Activated CD8-positive, alpha-beta T cell treated with anti-CD3 and anti-CD28 coated beads for 36 hours (primary cell): Measurements from ENCODE around the gene CMTM7. TPM values are rescaled to one million over a fixed set of nuclear protein-coding genes. Genes with fewer than 3 reads are reported as not detected.

Experiments used
- ATAC-seq: fragments of 200-7000 bp; cut with Tn5 transposase; one replicate; pipeline ENCODE4 v1.10.0; 2021; ENCODE audit warnings: mild to moderate bottlenecking, moderate library complexity
- CTCF ChIA-PET: fragments of 350-600 bp; sonication (Branson Sonifier 250); formaldehyde crosslinking; loops from one replicate; lab custom pipeline; 2021; ENCODE audit warnings: antibody characterized with exemption; lab: Charles Lee
- POLR2A ChIA-PET: fragments of 350-600 bp; sonication (Branson Sonifier 250); formaldehyde crosslinking; loops from one replicate; lab custom pipeline; 2021; ENCODE audit warnings: antibody characterized with exemption; lab: Charles Lee
- DNase-seq: peaks from one replicate; pipeline ENCODE4 v3.0.0-alpha.2; 2020
- H3K27ac Mint-ChIP-seq: one replicate; pipeline ENCODE4 v1.8.0; 2021; ENCODE audit warnings: mild to moderate bottlenecking, mixed read lengths
- H3K27me3 Mint-ChIP-seq: one replicate; pipeline ENCODE4 v1.8.0; 2021; ENCODE audit warnings: mixed read lengths
- H3K36me3 Mint-ChIP-seq: one replicate; pipeline ENCODE4 v1.8.0; 2021; ENCODE audit warnings: low read depth, mixed read lengths
- H3K4me1 Mint-ChIP-seq: one replicate; pipeline ENCODE4 v1.8.0; 2021; ENCODE audit warnings: low read depth, mixed read lengths
- H3K4me3 Mint-ChIP-seq: one replicate; pipeline ENCODE4 v1.8.0; 2021; ENCODE audit warnings: mild to moderate bottlenecking, moderate library complexity, mixed read lengths
- H3K9me3 Mint-ChIP-seq: one replicate; pipeline ENCODE4 v1.8.0; 2021; ENCODE audit warnings: mixed read lengths
- intact Hi-C: fragments of 100-400 bp; cut with micrococcal nuclease; formaldehyde crosslinking; loops from one replicate; pipeline ENCODE4 v1.10.0; 2022
- total RNA-seq, 2 experiments: library from RNA; stranded (reverse); gene quantifications; one replicate each; pipeline ENCODE4 v1.2.3, GENCODE V29; 2021
- TF ChIP-seq, protein P1 (sequence below): fragments of 200-600 bp; IDR thresholded peaks from one replicate; pipeline ENCODE4 v1.8.0; 2022; ENCODE audit warnings: antibody characterized with exemption, mild to moderate bottlenecking

CMTM7 gene
- total RNA-seq, 2 experiments from 2014 or later = 36.1 to 37.2 TPM

DNA sequence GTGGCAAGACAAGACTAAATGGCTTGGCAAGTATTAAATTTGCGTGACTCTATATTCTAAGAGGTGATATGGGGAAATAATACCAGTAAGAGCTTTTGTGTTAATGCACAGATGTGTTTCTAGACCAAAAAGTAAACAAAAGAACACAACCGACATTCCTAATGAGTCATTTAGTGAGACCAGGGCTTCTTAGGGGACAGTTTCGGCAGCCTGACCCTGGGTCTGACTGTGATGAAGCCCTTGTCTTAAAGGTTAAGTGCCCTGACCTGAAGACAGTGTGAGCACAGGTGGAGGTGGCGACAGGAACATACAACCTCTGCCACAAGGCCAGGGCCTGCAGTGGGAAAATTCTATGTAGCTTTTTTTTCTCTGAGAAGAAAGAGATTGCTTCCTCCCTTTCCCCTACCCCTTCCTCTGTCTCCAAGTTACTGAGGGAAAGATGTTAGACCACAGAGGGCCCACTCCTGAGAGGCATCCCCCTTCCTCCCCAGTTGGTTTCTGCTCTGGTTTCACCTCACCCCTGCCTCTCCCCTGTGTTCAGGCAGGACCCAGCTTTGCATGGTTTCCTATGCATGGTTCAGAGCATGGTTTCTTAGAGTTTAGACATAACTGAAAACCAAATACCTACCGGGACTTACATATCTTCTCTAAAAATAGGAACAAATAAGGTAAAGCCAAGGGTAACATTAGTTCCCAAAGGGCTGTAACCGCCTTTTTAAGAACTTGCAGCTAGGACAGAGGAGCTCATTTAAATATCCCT, 24.8 kb upstream of the CMTM7 start:
- CTCF ChIA-PET = interaction anchor here (0.6 to 4.3 kb wide), 2 partner anchors 8 to 270 kb away, joined by 4 to 23 read pairs; no protein-coding TSS in a partner anchor
- ATAC-seq = no peak
- intact Hi-C loops = no loop called here
- DNase-seq = no peak
- H3K4me3 Mint-ChIP-seq = no peak overlapping the region
- H3K27ac Mint-ChIP-seq = no peak overlapping the region
- POLR2A ChIA-PET = no interaction called here
- TF ChIP-seq, protein P1, sequence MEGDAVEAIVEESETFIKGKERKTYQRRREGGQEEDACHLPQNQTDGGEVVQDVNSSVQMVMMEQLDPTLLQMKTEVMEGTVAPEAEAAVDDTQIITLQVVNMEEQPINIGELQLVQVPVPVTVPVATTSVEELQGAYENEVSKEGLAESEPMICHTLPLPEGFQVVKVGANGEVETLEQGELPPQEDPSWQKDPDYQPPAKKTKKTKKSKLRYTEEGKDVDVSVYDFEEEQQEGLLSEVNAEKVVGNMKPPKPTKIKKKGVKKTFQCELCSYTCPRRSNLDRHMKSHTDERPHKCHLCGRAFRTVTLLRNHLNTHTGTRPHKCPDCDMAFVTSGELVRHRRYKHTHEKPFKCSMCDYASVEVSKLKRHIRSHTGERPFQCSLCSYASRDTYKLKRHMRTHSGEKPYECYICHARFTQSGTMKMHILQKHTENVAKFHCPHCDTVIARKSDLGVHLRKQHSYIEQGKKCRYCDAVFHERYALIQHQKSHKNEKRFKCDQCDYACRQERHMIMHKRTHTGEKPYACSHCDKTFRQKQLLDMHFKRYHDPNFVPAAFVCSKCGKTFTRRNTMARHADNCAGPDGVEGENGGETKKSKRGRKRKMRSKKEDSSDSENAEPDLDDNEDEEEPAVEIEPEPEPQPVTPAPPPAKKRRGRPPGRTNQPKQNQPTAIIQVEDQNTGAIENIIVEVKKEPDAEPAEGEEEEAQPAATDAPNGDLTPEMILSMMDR = no peak
- H3K4me1 Mint-ChIP-seq = peaks cover 12% of the 10 kb centered on the region
- H3K36me3 Mint-ChIP-seq = no peaks in the 10 kb centered on the region
- no peaks in the 10 kb centered on the region for H3K27me3 Mint-ChIP-seq
- no peaks in the 10 kb centered on the region for H3K9me3 Mint-ChIP-seq

GRCh38 chr3:32367442-32367841, 24.2 kb upstream of the CMTM7 start:
- Mint-ChIP-seq H3K27me3 (no peaks in the 10 kb centered on the region), H3K4me1 (peaks cover 17% of the 10 kb centered on the region), H3K36me3 (no peaks in the 10 kb centered on the region), H3K27ac (no peak overlapping the region), H3K4me3 (no peak overlapping the region), H3K9me3 (no peaks in the 10 kb centered on the region)
- CTCF ChIA-PET = interaction anchor here (0.6 to 2.0 kb wide), 2 partner anchors 100 to 271 kb away, joined by 4 to 7 read pairs; no protein-coding TSS in a partner anchor
- POLR2A ChIA-PET = no interaction called here
- ATAC-seq = no peak
- no peak for DNase-seq
- intact Hi-C loops = no loop called here
- TF ChIP-seq, protein P1 = no peak

- TF ChIP-seq, protein P1 = no peak
- Mint-ChIP-seq H3K27me3 (no peaks in the 10 kb centered on the region), H3K4me3 (peak overlapping the region; percentile 11), H3K4me1 (peaks cover 24% of the 10 kb centered on the region), H3K9me3 (no peaks in the 10 kb centered on the region), H3K36me3 (no peaks in the 10 kb centered on the region), H3K27ac (peak overlapping the region; percentile 84)
- ChIA-PET POLR2A (interaction anchor here (0.6 to 1.9 kb wide), 8 partner anchors 8 to 173 kb away, joined by 3 to 8 read pairs (median 6); partner anchors contain the start of genes CMTM6 and CMTM7), CTCF (interaction anchor here (1.0 to 10.4 kb wide), 12 partner anchors 11 to 195 kb away, joined by 3 to 149 read pairs (median 4); partner anchors contain the start of gene CMTM7)
- DNase-seq (no peak), ATAC-seq (peak; percentile 56)
- intact Hi-C loops = no loop called here
These were observed 20.0 kb upstream of the CMTM7 start for GRCh38 chr3:32371461-32372212.

- TF ChIP-seq, protein P1 = no peak
These were observed 19.5 kb upstream of the CMTM7 start for GRCh38 chr3:32372213-32372490.

More at GRCh38 chr3:32372213-32372490, 19.5 kb upstream of the CMTM7 start:
- ATAC-seq = peak; percentile 18
- Mint-ChIP-seq H3K36me3 (no peaks in the 10 kb centered on the region), H3K27me3 (no peaks in the 10 kb centered on the region), H3K27ac (peak overlapping the region; percentile 84), H3K4me3 (peak overlapping the region; percentile 11), H3K4me1 (peaks cover 24% of the 10 kb centered on the region), H3K9me3 (no peaks in the 10 kb centered on the region)
- intact Hi-C loops = no loop called here
- ChIA-PET CTCF (interaction anchor here (1.1 to 10.4 kb wide), 11 partner anchors 18 to 196 kb away, joined by 3 to 149 read pairs (median 7); partner anchors contain the start of gene CMTM7), POLR2A (interaction anchor here (1.0 to 1.9 kb wide), 7 partner anchors 9 to 130 kb away, joined by 3 to 8 read pairs (median 6); partner anchors contain the start of genes CMTM6 and CMTM7)
- no peak for DNase-seq
